Fibroblast of mammary gland (primary cell): ENCODE results near the gene PLEKHH1.

Experiments used
- DNase-seq: peaks from one replicate; pipeline ENCODE4 v3.0.0-alpha.2; 2010; ENCODE audit warnings: low read depth
- H3K4me3 ChIP-seq: 2 replicates; pipeline ENCODE4 v1.5.1; 2011; ENCODE audit warnings: low read depth, mild to moderate bottlenecking, low read length, moderate library complexity; ENCODE audit not compliant: control insufficient read depth
- TF ChIP-seq, protein P1 (sequence below): conservative IDR thresholded peaks from 2 replicates; pipeline ENCODE4 v1.5.1; 2011; ENCODE audit warnings: low read depth, low read length, inconsistent platforms; ENCODE audit not compliant: control insufficient read depth, insufficient read depth

The PLEKHH1 gene

DNA sequence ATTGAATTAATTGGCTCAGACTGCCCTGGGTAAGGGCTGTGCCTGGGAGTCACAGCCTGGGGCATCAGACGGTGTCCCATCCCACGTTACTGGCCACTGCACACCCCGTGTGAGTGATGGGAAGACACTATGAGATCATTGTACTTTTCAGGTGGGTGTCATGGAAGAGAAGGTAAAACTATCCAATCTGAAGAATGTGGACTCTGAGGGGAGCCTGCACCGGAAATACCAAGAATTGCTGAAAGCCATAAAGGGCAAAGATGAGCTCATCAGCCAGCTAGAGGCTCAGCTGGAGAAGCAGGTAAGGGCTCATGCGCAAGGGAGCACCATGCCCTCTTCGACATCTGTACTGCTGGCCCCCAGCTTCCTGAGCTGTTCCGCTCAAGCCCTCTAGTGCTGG lies 24.0 kb downstream of the PLEKHH1 start:
- H3K4me3 ChIP-seq = no peak overlapping the region
- TF ChIP-seq, protein P1, sequence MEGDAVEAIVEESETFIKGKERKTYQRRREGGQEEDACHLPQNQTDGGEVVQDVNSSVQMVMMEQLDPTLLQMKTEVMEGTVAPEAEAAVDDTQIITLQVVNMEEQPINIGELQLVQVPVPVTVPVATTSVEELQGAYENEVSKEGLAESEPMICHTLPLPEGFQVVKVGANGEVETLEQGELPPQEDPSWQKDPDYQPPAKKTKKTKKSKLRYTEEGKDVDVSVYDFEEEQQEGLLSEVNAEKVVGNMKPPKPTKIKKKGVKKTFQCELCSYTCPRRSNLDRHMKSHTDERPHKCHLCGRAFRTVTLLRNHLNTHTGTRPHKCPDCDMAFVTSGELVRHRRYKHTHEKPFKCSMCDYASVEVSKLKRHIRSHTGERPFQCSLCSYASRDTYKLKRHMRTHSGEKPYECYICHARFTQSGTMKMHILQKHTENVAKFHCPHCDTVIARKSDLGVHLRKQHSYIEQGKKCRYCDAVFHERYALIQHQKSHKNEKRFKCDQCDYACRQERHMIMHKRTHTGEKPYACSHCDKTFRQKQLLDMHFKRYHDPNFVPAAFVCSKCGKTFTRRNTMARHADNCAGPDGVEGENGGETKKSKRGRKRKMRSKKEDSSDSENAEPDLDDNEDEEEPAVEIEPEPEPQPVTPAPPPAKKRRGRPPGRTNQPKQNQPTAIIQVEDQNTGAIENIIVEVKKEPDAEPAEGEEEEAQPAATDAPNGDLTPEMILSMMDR = no peak
- DNase-seq = no peak

DNA sequence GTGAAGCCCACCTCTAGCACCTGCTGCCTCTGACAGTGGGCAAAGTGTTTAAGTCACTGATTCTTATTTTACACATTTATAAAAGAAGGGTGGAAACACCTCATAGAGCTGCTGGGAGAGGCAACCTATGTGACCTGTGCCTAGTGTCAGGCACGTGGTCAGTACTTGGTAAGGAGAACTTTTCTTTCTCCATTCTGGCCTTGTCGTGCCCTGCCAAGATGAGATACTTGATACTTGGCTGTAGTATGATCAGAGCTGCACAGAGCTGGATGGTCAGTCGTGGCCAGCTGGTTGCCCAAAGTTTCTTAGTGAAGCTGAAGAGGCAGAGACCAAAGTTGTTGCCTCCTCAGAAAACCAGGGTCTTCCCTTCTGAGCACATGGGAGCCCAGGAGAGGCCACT lies 24.6 kb downstream of the PLEKHH1 start:
- TF ChIP-seq, protein P1 = no peak
- no peak for DNase-seq
- H3K4me3 ChIP-seq = no peak overlapping the region

DNA sequence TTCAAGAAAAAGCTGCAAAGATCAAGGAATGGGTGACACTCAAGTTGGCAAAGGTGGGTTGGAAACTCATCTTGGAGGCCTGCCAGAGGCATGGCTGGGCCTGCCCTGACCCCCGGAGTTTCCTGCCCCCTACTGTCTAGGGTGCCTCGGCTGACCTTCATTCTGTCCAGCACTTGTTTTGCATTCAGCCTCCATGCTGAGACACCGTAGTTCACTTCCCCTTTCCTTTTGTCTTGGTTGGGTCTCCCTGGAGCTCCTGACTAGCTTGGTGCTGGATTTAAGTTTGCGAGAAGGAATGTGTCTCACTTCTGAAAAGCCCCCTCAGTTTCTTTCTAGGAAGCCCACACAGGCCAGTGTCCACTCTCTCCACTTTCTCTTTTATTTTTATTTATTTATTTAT lies 26.5 kb downstream of the PLEKHH1 start:
- H3K4me3 ChIP-seq = no peak overlapping the region
- DNase-seq = no peak
- TF ChIP-seq, protein P1 = no peak

DNA sequence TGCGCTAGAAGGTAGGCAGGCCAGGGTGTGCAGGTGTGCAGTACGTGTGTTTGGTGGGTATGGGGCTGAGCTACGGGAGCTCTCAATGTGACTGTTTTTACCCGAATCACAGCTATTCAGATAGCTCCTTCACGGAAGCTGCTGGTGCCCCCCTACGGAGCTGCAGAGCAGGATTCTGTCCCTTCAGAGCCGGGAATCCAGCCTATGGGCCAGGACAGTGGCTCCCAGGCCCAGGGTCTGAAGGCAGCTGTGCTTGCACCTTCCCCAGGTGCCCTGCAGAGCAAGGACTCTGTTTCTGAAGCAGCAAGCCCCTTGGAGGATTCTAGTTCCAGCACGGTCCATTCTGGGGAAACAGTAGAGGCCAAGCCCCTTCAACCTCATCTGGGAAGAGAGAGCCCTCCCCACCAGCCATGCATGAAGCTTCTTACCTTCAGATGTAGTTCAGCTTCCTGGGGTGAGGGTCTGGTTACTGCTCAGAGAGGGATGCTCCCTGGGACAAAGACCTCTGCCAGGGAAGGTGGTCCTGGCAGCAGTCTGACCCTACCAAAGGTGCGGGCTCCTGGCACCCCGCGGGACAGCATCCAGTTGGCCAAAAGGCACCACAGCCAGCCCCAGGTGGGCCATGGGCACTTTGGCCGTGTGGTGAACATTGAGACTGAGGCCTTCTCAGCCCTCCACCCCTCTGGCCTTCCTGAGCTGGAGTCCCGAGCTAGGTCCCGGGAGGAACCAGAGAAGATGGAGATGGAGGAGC lies 29.1 kb downstream of the PLEKHH1 start:
- DNase-seq = no peak
- TF ChIP-seq, protein P1 = no peak
- no peak overlapping the region for H3K4me3 ChIP-seq

DNA sequence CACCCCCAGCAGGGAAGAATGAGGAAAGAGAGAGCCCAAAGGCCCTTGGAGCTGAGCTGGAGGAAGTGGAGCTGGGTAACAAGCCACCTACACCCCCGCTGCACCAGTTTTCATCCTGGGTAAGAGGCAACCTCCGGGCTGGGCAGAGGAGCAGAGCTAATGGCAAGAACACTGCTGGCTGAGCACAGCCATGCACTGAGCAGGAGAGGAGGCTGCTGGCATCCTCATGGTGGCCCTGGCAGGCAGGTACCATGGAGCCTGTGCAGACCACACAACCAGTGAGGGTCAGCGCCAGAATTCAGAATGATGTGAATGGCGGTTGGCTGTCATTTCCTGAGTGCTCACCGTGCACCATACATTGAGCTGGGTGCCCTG lies 29.7 kb downstream of the PLEKHH1 start:
- no peak overlapping the region for H3K4me3 ChIP-seq
- DNase-seq = no peak
- TF ChIP-seq, protein P1 = no peak

DNA sequence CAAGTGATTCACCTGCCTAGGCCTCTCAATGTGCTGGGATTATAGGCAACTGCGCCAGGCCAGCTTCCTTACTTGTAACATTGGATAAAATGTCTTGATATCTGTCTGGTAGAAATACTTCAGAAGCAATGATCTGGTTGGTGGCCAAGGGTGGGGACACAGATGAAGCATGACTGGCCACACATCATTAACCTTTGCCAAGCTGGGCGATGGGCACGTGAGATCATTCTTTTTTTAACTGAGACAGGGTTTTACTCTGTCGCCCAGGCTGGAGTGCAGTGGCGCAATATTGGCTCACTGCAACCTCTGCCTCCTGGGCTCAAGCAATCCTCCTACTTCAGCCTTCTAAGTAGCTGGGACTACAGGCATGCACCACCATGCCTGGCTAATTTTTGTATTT lies 31.1 kb downstream of the PLEKHH1 start:
- TF ChIP-seq, protein P1 = no peak
- no peak overlapping the region for H3K4me3 ChIP-seq
- DNase-seq = no peak
